Peyer's patch (tissue), 4 donors: ENCODE measurements around the gene CDKN2A.

Experiments
- POLR2A ChIP-seq, 2 donors: fragments of 450-650 bp; IDR thresholded peaks; one replicate each; pipeline ENCODE4 v1.5.1; 2017; ENCODE audit warnings: antibody characterized with exemption in 2 of 2, mild to moderate bottlenecking in 2 of 2, moderate library complexity in 2 of 2
- TF ChIP-seq, protein P1 (sequence below), 6 experiments: fragments of 450-650 bp in 4 of 6; fragments of 200-600 bp in 2 of 6; sonication (generic) in 1 of 6; IDR thresholded peaks; one replicate each; pipeline ENCODE4 v1.5.1; 2017 to 2019; ENCODE audit warnings: antibody characterized with exemption in 6 of 6, mild to moderate bottlenecking in 3 of 6, moderate library complexity in 1 of 6

DNA sequence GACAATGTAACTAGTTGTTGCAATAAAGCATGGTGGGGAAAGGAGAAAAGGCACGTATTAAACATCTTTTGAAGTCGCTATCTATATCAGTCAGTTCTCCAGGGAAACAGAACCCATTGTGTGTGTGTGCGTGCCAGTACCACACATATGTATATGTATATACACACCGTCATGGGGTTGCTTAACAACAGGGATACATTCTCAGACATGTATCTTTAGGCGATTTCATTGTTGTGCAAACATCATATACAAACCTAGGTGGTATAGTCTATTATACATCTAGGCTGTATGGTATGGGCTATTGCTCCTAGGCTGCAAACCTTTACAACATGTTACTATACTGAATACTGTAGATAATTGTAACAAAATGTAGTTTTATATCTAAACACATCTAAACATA lies 2.7 kb upstream of the CDKN2A start:
- TF ChIP-seq POLR2A (IDR thresholded peaks at IDR 0.05) = no peak
- TF ChIP-seq, protein P1, sequence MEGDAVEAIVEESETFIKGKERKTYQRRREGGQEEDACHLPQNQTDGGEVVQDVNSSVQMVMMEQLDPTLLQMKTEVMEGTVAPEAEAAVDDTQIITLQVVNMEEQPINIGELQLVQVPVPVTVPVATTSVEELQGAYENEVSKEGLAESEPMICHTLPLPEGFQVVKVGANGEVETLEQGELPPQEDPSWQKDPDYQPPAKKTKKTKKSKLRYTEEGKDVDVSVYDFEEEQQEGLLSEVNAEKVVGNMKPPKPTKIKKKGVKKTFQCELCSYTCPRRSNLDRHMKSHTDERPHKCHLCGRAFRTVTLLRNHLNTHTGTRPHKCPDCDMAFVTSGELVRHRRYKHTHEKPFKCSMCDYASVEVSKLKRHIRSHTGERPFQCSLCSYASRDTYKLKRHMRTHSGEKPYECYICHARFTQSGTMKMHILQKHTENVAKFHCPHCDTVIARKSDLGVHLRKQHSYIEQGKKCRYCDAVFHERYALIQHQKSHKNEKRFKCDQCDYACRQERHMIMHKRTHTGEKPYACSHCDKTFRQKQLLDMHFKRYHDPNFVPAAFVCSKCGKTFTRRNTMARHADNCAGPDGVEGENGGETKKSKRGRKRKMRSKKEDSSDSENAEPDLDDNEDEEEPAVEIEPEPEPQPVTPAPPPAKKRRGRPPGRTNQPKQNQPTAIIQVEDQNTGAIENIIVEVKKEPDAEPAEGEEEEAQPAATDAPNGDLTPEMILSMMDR (IDR thresholded peaks at IDR 0.05) = no peak
